ENCODE measurements around the gene AVEN. TPM values are rescaled to one million over a fixed set of nuclear protein-coding genes. Genes with fewer than 3 reads are reported as not detected.

Gene AVEN
- polyA plus RNA-seq, 1 donor (not counting 4 experiments of a cell fraction or from before 2014, with no cell fraction given) = 16.6 TPM

GRCh38 chr15:33959844-33960548 lies 79.0 kb downstream of the AVEN start:
- Histone ChIP-seq H3K9me1 (ENCODE audit: control insufficient read depth, extremely low read depth, insufficient read depth, low read length) (no peaks in the 10 kb centered on the region), H3K4me2 (ENCODE audit: control insufficient read depth, extremely low read depth, insufficient read depth, low read depth, low read length) (no peak overlapping the region), H3K9me3 (ENCODE audit: control insufficient read depth, low read depth, low read length) (no peaks in the 10 kb centered on the region), H3K4me1 (ENCODE audit: control insufficient read depth, extremely low read depth, insufficient read depth, low read length) (no peaks in the 10 kb centered on the region), H4K20me1 (ENCODE audit: control insufficient read depth, extremely low read depth, insufficient read depth, low read length) (no peaks in the 10 kb centered on the region), H3K36me3 (ENCODE audit: control insufficient read depth in 2 of 2, extremely low read depth in 1 of 2, insufficient read depth in 2 of 2, low read length in 2 of 2) (no peaks in the 10 kb centered on the region), H3K79me2 (ENCODE audit: control insufficient read depth, insufficient read depth, low read length) (no peaks in the 10 kb centered on the region), H2AFZ (ENCODE audit: control insufficient read depth, low read length) (no peak overlapping the region), H3K9ac (ENCODE audit: control insufficient read depth, extremely low read depth, insufficient read depth, low read length) (no peak overlapping the region), H3K27me3 (ENCODE audit: control insufficient read depth, extremely low read depth, insufficient read depth, low read length) (no peaks in the 10 kb centered on the region), H3K27ac (ENCODE audit: control insufficient read depth, insufficient read depth, low read length) (no peak overlapping the region), H3K4me3 (ENCODE audit: control insufficient read depth in 2 of 3, extremely low read depth in 1 of 3, insufficient read depth in 2 of 3, low read depth in 1 of 3, low read length in 3 of 3) (no peak overlapping the region)
- FAIRE-seq = no peak
- TF ChIP-seq, protein P1, sequence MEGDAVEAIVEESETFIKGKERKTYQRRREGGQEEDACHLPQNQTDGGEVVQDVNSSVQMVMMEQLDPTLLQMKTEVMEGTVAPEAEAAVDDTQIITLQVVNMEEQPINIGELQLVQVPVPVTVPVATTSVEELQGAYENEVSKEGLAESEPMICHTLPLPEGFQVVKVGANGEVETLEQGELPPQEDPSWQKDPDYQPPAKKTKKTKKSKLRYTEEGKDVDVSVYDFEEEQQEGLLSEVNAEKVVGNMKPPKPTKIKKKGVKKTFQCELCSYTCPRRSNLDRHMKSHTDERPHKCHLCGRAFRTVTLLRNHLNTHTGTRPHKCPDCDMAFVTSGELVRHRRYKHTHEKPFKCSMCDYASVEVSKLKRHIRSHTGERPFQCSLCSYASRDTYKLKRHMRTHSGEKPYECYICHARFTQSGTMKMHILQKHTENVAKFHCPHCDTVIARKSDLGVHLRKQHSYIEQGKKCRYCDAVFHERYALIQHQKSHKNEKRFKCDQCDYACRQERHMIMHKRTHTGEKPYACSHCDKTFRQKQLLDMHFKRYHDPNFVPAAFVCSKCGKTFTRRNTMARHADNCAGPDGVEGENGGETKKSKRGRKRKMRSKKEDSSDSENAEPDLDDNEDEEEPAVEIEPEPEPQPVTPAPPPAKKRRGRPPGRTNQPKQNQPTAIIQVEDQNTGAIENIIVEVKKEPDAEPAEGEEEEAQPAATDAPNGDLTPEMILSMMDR (optimal IDR thresholded peaks at IDR 0.05 in 1 of 3, IDR thresholded peaks at IDR 0.05 in 1 of 3, conservative IDR thresholded peaks at IDR 0.05 in 1 of 3; ENCODE audit: extremely low read depth in 1 of 3, insufficient read depth in 2 of 3, low read length in 3 of 3) = no peak
- TF ChIP-seq EZH2 (IDR thresholded peaks at IDR 0.05; ENCODE audit: low read length) = no peak
- dilution Hi-C loops (cut with MboI; ENCODE audit: extremely low pct_ligation_motif_present, low sequenced_read_pairs) = loop anchor here (25.0 kb wide), 1 partner anchor 223 kb away; no protein-coding TSS in a partner anchor
- DNase-seq (ENCODE audit: low read depth, low spot score) = no peak

DNA sequence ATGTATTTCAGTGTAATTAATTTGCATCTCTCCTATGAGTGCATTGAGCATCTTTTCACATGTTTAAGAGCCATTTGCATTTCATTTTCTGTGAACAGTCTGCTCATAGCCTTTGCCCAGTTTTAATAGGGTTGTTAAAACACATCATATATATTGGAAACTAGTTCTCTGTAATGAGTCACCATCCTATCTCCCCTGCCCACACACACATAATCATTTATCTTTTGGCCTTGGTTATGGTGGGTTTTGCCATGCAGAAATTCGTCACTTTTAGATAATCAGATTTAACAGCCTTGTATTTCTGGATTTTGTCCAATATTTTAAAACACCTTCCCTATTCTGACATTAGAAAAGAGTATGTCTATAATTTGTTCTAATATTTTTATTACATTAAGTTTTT lies 82.6 kb downstream of the AVEN start:
- H3K4me3 ChIP-seq (ENCODE audit: control insufficient read depth in 2 of 3, extremely low read depth in 1 of 3, insufficient read depth in 2 of 3, low read depth in 1 of 3, low read length in 3 of 3) = no peak overlapping the region
- H3K27me3 ChIP-seq (ENCODE audit: control insufficient read depth, extremely low read depth, insufficient read depth, low read length) = no peaks in the 10 kb centered on the region
- no peaks in the 10 kb centered on the region for H3K9me3 ChIP-seq (ENCODE audit: control insufficient read depth, low read depth, low read length)
- no peak overlapping the region for H2AFZ ChIP-seq (ENCODE audit: control insufficient read depth, low read length)
- DNase-seq (ENCODE audit: low read depth, low spot score) = no peak
- no peaks in the 10 kb centered on the region for H3K36me3 ChIP-seq (ENCODE audit: control insufficient read depth in 2 of 2, extremely low read depth in 1 of 2, insufficient read depth in 2 of 2, low read length in 2 of 2)
- FAIRE-seq = no peak
- H3K9me1 ChIP-seq (ENCODE audit: control insufficient read depth, extremely low read depth, insufficient read depth, low read length) = no peaks in the 10 kb centered on the region
- no peaks in the 10 kb centered on the region for H4K20me1 ChIP-seq (ENCODE audit: control insufficient read depth, extremely low read depth, insufficient read depth, low read length)
- no peak for TF ChIP-seq EZH2 (IDR thresholded peaks at IDR 0.05; ENCODE audit: low read length)
- dilution Hi-C loops (cut with MboI; ENCODE audit: extremely low pct_ligation_motif_present, low sequenced_read_pairs) = loop anchor here (25.0 kb wide), 1 partner anchor 219 kb away; no protein-coding TSS in a partner anchor
- no peaks in the 10 kb centered on the region for H3K79me2 ChIP-seq (ENCODE audit: control insufficient read depth, insufficient read depth, low read length)
- no peaks in the 10 kb centered on the region for H3K4me1 ChIP-seq (ENCODE audit: control insufficient read depth, extremely low read depth, insufficient read depth, low read length)
- H3K27ac ChIP-seq (ENCODE audit: control insufficient read depth, insufficient read depth, low read length) = no peak overlapping the region
- H3K4me2 ChIP-seq (ENCODE audit: control insufficient read depth, extremely low read depth, insufficient read depth, low read depth, low read length) = no peak overlapping the region
- no peak overlapping the region for H3K9ac ChIP-seq (ENCODE audit: control insufficient read depth, extremely low read depth, insufficient read depth, low read length)
